HEK293 (cell line): ENCODE measurements around the gene SP3.

Experiments used
- CTCF ChIP-seq: fragments of 450-650 bp; formaldehyde crosslinking; IDR thresholded peaks from 2 replicates; pipeline ENCODE4 v1.5.1; 2016; ENCODE audit warnings: missing biosample characterization, missing genetic modification characterization
- KLF16 ChIP-seq: fragments of 450-650 bp; formaldehyde crosslinking; IDR thresholded peaks from 2 replicates; pipeline ENCODE4 v1.5.1; 2017; ENCODE audit warnings: missing biosample characterization, missing genetic modification characterization
- ZBTB20 ChIP-seq: fragments of 450-650 bp; formaldehyde crosslinking; IDR thresholded peaks from 2 replicates; pipeline ENCODE4 v1.5.1; 2016; ENCODE audit warnings: missing biosample characterization, missing genetic modification characterization
- ZNF121 ChIP-seq: fragments of 450-650 bp; formaldehyde crosslinking; IDR thresholded peaks from 2 replicates; pipeline ENCODE4 v1.5.1; 2016; ENCODE audit warnings: missing biosample characterization, missing genetic modification characterization
- ZNF140 ChIP-seq: fragments of 450-650 bp; formaldehyde crosslinking; IDR thresholded peaks from 2 replicates; pipeline ENCODE4 v1.5.1; 2016; ENCODE audit warnings: missing biosample characterization, missing genetic modification characterization
- ZNF214 ChIP-seq: fragments of 450-650 bp; formaldehyde crosslinking; IDR thresholded peaks from 2 replicates; pipeline ENCODE4 v1.5.1; 2017; ENCODE audit warnings: missing biosample characterization, mild to moderate bottlenecking, missing genetic modification characterization, borderline replicate concordance
- ZNF433 ChIP-seq: fragments of 450-650 bp; formaldehyde crosslinking; IDR thresholded peaks from 2 replicates; pipeline ENCODE4 v1.5.1; 2016; ENCODE audit warnings: missing biosample characterization, missing genetic modification characterization, low read depth
- ZNF501 ChIP-seq: fragments of 450-650 bp; formaldehyde crosslinking; IDR thresholded peaks from 2 replicates; pipeline ENCODE4 v1.5.1; 2016; ENCODE audit warnings: missing biosample characterization, missing genetic modification characterization
- ZNF704 ChIP-seq: fragments of 450-650 bp; formaldehyde crosslinking; IDR thresholded peaks from 2 replicates; pipeline ENCODE4 v1.5.1; 2016; ENCODE audit warnings: missing biosample characterization, missing genetic modification characterization
- ZNF830 ChIP-seq: fragments of 450-650 bp; IDR thresholded peaks from 2 replicates; pipeline ENCODE4 v1.5.0; 2018; ENCODE audit warnings: missing biosample characterization, missing genetic modification characterization, low read depth, mild to moderate bottlenecking, moderate library complexity

DNA sequence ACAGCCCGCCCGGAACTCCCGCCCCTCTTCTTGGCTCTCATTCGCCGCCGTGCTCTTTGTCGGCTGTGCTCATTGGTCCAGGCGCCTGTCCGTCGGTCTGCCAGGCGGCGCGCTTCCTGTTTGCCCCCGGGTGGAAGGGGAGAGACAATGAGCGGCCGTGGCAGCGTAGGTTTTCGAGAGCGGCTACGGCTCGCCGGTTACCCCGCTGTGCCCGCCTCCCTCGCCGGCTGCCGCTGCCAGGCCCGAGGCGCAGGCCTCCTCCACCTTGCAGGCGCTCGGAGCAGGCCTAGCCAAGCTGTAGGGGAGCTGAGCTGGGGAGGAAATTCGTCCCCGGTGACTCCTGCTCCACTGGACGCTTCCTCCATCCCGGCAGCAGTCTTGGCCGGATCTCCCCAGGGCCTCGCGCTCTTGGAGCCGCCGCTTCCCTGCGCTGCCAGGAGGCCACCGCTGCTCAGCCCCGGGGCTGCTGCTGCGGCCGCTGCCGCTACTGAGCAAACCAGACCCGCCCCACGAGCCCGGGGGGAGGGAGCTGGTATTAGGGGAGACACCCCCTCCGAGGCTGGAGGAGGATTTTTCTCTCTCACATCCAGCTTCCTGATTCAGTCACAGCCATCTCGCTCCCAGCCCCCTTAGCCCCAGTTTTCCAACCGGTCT is at the start of gene SP3:
- TF ChIP-seq ZNF214 (tag by site-specific recombination), result no peak
- TF ChIP-seq ZNF140 (tag by site-specific recombination), result no peak
- TF ChIP-seq ZNF704, result no peak
- no peak for TF ChIP-seq ZNF121 (tag by site-specific recombination)
- peak; percentile 68 for TF ChIP-seq CTCF
- peak; percentile 61 for TF ChIP-seq KLF16 (tag by site-specific recombination)
- peak; percentile 95 for TF ChIP-seq ZBTB20 (tag by site-specific recombination)
- no peak for TF ChIP-seq ZNF830 (tag by site-specific recombination)
- peak; percentile 82 for TF ChIP-seq ZNF501 (tag by site-specific recombination)
- no peak for TF ChIP-seq ZNF433 (tag by site-specific recombination)
